GM23248 (cell line): ENCODE results near the gene TRIM28.

Experiments used
- EZH2 ChIP-seq: fragments of 200-600 bp; sonication (generic); IDR thresholded peaks from 2 replicates; pipeline ENCODE4 v1.6.1; 2018; ENCODE audit warnings: antibody characterized with exemption, mild to moderate bottlenecking; ENCODE audit not compliant: insufficient read depth, poor library complexity, severe bottlenecking
- EZH2phosphoT487 ChIP-seq: fragments of 200-600 bp; sonication (generic); IDR thresholded peaks from 2 replicates; pipeline ENCODE4 v1.6.1; 2018; ENCODE audit warnings: antibody characterized with exemption, moderate library complexity, mild to moderate bottlenecking, low read depth; ENCODE audit not compliant: insufficient read depth

DNA sequence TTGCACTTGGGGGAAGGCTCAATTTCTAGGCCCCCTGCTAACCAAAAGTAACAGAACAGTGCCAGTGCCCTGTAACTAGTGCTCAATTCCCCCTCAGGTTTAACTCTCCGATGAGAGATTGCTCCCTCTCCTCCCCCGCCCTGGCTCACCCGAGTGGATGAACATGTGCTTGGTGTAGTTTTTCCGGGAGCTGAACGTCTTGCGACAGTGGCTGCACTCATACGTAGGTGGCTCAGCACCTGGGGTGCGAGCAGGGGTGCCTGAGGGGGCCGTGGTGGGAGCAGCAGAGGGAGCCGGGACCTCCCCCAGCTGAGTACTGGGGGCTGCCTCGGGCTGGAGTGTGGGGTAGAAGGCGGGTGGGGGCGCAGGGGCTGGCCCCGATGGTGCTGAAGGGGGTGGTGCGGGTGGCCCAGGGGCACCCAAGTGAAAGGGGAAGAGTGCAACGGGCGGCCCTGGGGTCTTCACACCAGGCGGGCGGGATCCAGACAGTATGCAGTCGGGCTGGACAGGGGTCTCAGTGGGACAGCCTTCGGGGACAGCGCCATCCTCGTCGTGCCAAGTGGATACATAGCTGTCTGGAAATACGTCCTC is 27.5 kb upstream of the TRIM28 start:
- no peak for TF ChIP-seq EZH2
- no peak for TF ChIP-seq EZH2phosphoT487
